AG04450 (cell line): ENCODE data around the gene MAP3K5. TPM values are rescaled to one million over a fixed set of nuclear protein-coding genes. Genes with fewer than 3 reads are reported as not detected.

Experiments used
- CTCF ChIA-PET: fragments of 300-600, 350-600 bp; formaldehyde crosslinking; extraction: SDS; loops from one replicate; lab custom pipeline; 2022; ENCODE audit warnings: antibody characterized with exemption, inconsistent platforms; lab: Charles Lee
- POLR2A ChIA-PET: fragments of 350-600 bp; formaldehyde crosslinking; extraction: SDS; loops from one replicate; lab custom pipeline; 2021; ENCODE audit warnings: antibody characterized with exemption, inconsistent platforms; lab: Yijun Ruan, JAX
- DNase-seq: peaks from one replicate; pipeline ENCODE4 v3.0.0-alpha.2; 2011; ENCODE audit warnings: low read depth, low spot score
- H3K27ac ChIP-seq: one replicate; pipeline ENCODE4 v1.5.1; 2012; ENCODE audit warnings: low read depth, low read length, control low read depth
- H3K27me3 ChIP-seq: one replicate; pipeline ENCODE4 v1.6.0; 2012; ENCODE audit warnings: low read length; ENCODE audit not compliant: control insufficient read depth, insufficient read depth
- H3K4me3 ChIP-seq: 2 replicates; pipeline ENCODE4 v1.5.1; 2011; ENCODE audit warnings: mild to moderate bottlenecking, low read depth, low read length, control low read depth
- H3K9me3 ChIP-seq: 2 replicates; pipeline ENCODE4 v1.5.1; 2012; ENCODE audit warnings: low read length; ENCODE audit not compliant: control insufficient read depth, insufficient read depth
- CTCF ChIP-seq: IDR thresholded peaks from 2 replicates; pipeline ENCODE4 v1.5.1; 2011; ENCODE audit warnings: low read depth, low read length, control low read depth, inconsistent platforms
- polyA plus RNA-seq: library from polyadenylated mRNA; depleted of rRNA; stranded (reverse); fragments of >200 nt; gene quantifications from 2 replicates; pipeline ENCODE4 v1.2.3, GENCODE V29; 2011

MAP3K5 gene
- polyA plus RNA-seq, 1 experiment: 17.0 TPM

DNA sequence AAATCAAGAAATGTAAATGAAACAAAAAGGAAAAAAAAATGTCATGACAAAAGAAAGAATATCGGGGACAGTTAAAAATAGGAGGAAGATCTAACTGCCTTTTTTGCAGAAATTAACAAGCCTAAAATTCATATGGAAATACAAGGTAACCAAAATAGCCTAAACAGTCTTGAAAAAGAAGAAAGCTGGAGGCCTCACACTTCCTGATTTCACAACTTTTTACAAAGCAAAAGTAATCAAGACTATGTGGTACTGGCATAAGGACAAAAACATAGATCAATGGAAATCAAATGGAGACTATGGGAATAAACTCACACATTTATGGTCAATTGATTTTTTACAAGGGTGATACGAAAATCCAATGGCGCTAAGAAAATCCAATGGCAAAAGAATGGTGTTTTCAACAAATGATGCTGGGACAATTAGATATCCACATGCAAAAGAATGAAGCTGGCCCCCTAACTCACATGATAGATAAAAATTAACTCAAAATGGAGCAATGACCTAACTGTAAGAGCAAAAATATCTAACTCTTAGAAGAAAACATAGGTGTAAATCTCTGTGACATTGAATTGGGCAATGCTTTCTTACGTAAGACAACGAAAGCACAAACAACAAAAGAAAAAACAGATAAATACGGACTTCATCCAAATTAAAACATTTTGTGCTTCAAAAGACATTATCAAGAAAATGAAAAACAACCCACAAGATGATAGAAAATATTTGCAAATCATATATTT is 24.5 kb downstream of the MAP3K5 start:
- no peaks in the 10 kb centered on the region for H3K27me3 ChIP-seq
- H3K27ac ChIP-seq: no peak overlapping the region
- no peak for DNase-seq
- ChIA-PET CTCF (interaction anchor here (1.1 kb wide), 1 partner anchor 25 kb away, joined by 3 read pairs; the partner anchor contains the start of gene MAP3K5), POLR2A (no interaction called here)
- no peak overlapping the region for H3K4me3 ChIP-seq
- H3K9me3 ChIP-seq: no peaks in the 10 kb centered on the region
- no peak for TF ChIP-seq CTCF

DNA sequence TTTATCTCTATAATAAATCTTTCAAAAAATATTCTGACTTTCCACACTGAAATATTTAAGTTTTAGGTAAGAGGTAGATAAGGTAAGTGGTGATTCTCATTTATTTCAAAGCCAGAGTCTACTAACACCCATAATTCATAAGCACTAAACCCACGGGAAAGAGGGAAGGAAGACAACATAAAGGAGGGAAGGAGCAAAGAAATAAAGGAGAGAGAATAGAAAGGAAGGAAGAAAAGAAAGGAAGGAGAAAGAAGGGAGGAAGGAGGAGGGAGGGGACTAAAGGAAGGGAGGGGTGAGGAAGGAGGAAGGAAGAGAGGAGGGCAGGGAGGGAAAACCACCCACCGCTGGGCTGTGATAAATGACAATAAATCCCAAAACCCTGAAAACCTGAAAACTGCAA is 25.2 kb downstream of the MAP3K5 start:
- Histone ChIP-seq H3K27me3 (no peaks in the 10 kb centered on the region), H3K9me3 (no peaks in the 10 kb centered on the region), H3K4me3 (no peak overlapping the region), H3K27ac (no peak overlapping the region)
- DNase-seq: no peak
- no peak for TF ChIP-seq CTCF
- CTCF ChIA-PET: interaction anchor here (1.1 kb wide), 1 partner anchor 25 kb away, joined by 3 read pairs; the partner anchor contains the start of gene MAP3K5
- POLR2A ChIA-PET: no interaction called here

DNA sequence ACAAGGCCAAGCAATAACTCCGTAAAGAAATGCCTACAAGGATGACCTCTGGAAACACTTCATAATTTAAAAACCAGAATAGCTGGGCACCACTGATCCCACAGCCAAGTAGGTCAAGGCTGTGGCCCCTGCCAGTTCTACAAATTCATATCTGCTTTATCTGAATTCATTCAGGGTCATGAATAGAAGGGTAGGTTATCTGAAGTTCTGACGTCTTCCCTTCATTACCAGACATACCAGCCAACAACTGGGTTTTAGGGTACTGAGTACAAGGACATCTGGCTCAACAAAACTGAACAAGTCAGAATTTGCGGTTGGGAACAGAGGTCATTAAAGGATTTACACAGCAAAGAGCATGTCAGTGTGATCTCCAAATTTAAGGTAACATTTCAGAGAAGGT is 26.0 kb downstream of the MAP3K5 start:
- Histone ChIP-seq H3K27ac (no peak overlapping the region), H3K9me3 (no peaks in the 10 kb centered on the region), H3K4me3 (no peak overlapping the region), H3K27me3 (no peaks in the 10 kb centered on the region)
- no peak for TF ChIP-seq CTCF
- POLR2A ChIA-PET: no interaction called here
- no peak for DNase-seq
- CTCF ChIA-PET: no interaction called here

GRCh38 chr6:136764517-136764993 is 27.7 kb downstream of the MAP3K5 start:
- CTCF ChIA-PET: interaction anchor here (0.9 to 1.4 kb wide), 2 partner anchors 28 to 120 kb away, joined by 3 to 5 read pairs; partner anchors contain the start of gene MAP3K5
- no peaks in the 10 kb centered on the region for H3K9me3 ChIP-seq
- TF ChIP-seq CTCF: no peak
- DNase-seq: no peak
- no peak overlapping the region for H3K27ac ChIP-seq
- H3K27me3 ChIP-seq: no peaks in the 10 kb centered on the region
- POLR2A ChIA-PET: no interaction called here
- H3K4me3 ChIP-seq: no peak overlapping the region
